HuH-7 (cell line): ENCODE results near the gene SYT14.
"Not testable (repeated sequence)": the region's sequence is repeated elsewhere in the genome, so short reads cannot be mapped to it uniquely, and the experiment has no call there.

ENCODE experiments used
- DNase-seq: peaks from one replicate; pipeline ENCODE4 v3.0.0; 2011; ENCODE audit warnings: low spot score

Gene SYT14

GRCh38 chr1:209937996-209938959, at the start of gene SYT14:
Gene SYT14, plus strand, starts transcription at chr1:209938217. Its CDS starts 48 bp downstream, at chr1:209938265.
- DNase-seq = no peak

DNA sequence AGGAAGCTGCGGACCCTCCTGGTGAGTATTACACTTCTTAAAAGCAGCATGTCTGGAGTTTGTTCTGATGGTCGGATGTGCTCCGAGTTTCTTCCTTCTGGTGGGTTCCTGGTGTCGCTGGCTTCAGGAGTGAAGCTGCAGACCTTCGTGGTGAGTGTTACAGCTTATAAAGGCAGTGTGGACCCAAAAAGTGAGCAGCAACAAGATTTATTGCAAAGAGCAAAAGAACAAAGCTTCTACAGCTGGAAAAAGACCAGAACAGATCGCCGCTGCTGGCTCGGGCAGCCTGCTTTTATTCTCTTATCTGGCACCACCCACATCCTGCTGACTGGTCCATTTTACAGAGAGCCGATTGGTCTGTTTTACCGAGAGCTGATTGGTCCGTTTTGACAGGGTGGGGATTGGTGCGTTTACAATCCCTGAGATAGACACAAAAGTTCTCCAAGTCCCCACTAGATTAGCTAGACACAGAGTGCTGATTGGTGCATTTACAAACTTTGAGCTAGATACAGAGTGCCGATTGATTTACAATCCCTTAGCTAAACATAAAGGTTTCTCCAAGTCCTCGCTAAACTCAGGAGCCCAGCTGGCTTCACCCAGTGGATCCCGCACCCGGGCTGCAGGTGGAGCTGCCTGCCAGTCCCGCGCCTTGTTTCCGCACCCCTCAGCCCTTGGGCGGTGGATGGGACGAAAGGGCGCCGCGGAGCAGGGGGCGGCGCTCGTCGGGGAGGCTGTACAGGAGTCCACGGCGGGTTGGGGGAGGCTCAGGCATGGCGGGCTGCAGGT, 49.5 kb upstream of the SYT14 start:
- not testable (repeated sequence) for DNase-seq

- no peak for DNase-seq
These were observed 49.0 kb upstream of the SYT14 start for GRCh38 chr1:209889077-209889418.

DNA sequence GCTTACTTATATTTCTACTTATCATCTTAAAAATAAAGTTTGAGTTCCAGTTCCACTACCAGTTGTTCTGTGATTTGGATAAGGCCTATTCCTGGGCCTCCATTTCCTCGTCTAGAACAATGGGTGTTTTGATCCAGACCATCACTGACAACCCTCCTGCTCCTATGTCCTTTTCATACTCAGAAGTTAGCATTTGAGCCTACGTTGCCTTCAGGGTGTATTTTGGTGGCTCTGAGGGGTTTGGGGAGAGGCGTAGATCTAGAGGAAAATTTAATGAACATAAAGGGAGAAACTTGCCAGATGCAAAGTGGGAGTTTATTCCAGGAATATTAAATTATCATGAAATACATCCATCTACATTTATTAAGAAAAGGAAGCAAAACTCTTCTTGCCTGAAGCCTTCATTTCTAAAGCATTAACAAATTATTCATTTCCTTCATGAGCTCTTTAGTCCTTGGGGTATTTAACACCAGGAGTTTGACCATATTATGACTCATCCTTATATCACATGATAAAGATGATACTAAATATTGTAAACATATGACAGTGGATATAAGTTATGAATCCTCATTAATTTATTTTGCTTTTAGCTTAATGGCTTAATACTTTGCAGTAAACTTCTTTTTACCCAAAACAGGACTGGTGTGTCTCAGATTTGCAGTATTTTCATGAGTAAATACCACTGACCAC, 47.2 kb upstream of the SYT14 start:
- DNase-seq = no peak

GRCh38 chr1:209893751-209894150, 44.3 kb upstream of the SYT14 start:
- no peak for DNase-seq

DNA sequence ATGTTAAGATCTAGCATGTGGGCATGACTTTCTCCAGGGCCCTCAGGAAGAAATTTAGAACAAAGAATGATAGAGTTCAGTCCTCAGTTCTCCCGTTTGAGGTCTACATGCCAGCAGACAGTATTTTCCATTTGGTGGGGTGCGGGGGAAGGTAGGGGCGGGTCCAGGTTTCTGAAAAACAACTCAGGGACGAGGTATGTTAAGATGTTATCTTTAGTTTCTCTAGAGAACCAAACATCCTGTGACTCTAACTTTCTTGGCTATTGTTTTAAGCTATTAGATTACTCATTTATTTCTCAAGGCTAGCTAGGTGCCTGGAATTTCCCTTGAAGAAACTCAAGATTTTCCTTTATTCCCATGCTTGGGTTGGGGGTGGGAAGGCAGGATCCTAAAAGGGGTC, 42.3 kb upstream of the SYT14 start:
- no peak for DNase-seq

GRCh38 chr1:209896346-209896745, 41.7 kb upstream of the SYT14 start:
- DNase-seq = no peak

DNA sequence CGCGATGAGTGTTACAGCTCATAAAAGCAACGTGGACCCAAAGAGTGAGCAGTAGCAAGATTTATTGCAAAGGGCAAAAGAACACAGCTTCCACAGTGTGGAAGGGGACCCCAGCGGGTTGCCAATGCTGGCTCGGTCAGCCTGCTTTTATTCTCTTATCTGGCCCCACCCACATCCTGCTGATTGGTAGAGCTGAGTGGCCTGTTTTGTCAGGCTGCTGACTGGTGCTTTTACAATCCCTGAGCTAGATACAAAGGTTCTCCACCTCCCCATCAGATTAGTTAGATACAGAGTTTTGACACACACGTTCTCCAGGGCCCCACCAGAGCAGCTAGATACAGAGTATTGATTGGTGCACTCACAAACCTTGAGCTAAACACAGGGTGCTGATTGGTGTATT, 39.7 kb upstream of the SYT14 start:
- not testable (repeated sequence) for DNase-seq

DNA sequence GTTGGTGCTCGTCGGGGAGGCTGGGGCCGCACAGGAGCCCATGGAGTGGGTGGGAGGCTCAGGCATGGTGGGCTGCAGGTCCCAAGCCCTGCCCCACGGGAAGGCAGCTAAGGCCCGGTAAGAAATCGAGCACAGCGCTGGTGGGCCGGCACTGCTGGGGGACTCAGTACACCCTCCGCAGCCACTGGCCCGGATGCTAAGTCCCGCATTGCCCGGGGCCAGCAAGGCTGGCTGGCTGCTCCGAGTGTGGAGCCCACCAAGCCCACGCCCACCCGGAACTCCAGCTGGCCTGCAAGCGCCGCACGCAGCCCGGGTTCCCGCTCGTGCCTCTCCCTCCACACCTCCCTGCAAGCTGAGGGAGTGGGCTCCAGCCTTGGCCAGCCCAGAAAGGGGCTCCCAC, 39.2 kb upstream of the SYT14 start:
- DNase-seq = not testable (repeated sequence)

DNA sequence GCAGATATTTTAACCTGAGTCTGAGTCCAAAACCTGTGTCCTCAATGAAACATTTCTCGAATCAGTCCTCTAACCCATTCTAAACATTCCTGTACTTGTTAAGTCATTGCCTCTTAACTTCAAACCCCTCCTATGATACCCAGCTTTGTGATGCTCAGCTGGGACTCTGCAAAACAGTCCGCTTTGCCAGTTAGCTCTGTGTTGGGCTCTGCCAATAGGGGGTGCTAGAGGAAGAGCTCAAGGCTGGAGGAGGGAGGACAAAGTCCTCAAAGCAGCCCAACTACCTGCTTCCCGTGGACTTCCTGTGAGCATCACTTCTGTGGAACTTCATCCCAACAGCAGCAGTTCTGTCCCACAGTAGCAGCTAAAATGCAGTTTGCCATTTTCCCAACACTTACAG, 38.1 kb upstream of the SYT14 start:
- peak; percentile 20 for DNase-seq

GRCh38 chr1:209900734-209901133, 37.3 kb upstream of the SYT14 start:
- no peak for DNase-seq

DNA sequence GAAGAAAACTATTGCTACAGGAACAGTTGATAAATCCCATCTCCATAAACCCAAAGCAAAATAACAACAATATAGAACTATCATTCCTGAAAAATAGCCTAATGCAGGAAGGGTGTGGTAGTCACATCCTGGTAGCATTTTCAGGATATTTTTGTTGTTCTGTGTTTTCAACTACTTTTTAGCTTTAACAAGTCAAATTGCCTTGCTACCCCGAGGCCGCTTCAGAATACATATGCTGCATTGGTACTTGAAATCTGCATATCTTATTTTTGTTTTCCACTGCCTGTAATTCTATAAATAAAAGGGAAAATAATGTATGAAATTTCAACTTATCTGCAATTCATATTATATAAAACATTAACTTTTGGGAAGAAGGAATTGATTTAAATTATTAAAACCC, 36.8 kb upstream of the SYT14 start:
- DNase-seq = no peak

GRCh38 chr1:209904774-209905173, 33.2 kb upstream of the SYT14 start:
- DNase-seq = not testable (repeated sequence)

- no peak for DNase-seq
These were observed 26.3 kb upstream of the SYT14 start for GRCh38 chr1:209911746-209912145.

- no peak for DNase-seq
These were observed 25.7 kb upstream of the SYT14 start for GRCh38 chr1:209912306-209912705.

DNA sequence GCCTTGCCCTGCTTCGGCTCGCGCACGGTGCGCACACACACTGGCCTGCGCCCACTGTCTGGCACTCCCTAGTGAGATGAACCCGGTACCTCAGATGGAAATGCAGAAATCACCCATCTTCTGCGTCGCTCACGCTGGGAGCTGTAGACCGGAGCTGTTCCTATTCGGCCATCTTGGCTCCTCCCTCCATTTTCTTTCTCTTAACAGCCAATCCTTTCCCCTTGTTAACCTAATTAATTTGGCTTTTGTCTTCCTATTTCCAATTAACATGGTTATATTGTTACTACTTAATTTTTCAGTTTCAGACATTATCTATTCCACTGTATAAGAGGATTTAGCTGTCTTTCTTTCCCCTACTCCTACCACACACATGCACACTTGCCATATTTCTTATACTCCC, 18.4 kb upstream of the SYT14 start:
- DNase-seq = not testable (repeated sequence)

GRCh38 chr1:209920844-209921243, 17.2 kb upstream of the SYT14 start:
- DNase-seq = no peak

DNA sequence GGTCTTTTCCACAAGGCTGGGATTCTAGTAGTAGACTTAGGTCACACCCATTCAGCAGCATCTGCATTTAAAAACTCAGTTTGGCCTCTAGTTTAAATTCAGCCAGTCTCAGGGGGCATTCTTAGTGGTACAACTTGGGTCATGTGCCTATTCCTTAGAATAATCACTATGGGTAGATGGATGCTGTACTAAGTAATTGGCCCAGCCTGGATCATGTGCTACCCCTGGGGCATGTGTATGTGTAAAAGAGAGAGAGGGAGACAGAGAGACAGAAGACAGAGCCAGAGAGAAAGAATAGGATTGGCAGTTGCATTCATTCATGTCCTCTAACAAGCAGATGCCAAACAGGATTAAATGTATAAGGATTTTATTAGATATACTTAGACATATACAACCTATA, 13.6 kb upstream of the SYT14 start:
- no peak for DNase-seq

DNA sequence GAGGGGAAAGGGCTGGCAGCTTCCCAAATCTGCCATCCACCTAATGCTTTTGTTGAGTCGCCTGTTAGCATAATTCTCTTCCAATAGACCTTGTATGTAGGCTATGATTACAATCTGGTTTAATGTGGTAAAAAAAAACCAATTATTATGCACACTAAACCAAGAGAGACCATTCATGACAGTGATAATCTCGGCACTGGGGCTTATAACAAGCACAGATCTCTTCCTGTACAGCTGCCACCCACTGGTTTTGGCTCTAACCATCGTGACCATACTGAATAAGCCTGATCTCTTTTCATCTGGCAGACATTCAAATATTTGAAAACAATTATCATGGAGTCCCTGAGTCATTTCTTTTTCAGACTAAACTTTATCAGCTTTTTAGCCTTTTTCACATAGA, 12.0 kb upstream of the SYT14 start:
- no peak for DNase-seq

DNA sequence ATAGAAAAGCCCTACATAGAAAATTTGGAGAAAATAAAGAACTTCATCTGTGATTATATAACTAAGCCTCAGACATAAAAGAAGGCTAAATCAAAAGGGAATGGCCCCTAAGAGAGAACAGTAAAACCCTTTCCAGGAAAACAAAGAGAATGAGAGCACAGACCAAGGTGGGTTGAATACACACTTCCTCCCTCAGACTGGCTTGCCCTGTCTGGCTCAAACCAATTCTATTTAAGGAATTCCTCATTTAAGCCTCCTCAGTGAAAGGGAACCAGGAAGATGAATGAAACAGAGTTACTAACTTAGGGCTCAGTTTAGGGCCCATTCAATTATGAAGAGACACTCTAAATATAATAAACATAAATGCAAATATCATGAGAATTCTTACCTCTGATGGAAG, 10.6 kb upstream of the SYT14 start:
- DNase-seq = no peak

DNA sequence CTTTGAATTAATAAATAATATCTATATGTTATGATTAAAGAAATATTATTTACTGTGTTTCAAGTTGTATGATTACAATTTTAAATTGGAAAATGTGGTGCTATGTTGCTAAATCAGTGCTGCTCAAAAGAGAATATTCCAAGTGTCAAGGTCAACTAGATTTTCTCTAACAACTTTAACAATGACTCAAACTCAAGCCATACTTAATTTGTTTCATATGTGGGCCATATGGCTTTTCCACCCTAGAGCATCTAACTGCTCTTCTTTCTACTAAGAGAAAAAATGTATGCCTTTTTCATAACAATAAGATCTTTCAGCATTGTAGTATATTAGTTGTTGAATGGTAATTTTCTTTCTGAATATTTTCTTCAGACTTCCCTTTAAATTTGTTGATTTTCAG, 8.3 kb upstream of the SYT14 start:
- no peak for DNase-seq

DNA sequence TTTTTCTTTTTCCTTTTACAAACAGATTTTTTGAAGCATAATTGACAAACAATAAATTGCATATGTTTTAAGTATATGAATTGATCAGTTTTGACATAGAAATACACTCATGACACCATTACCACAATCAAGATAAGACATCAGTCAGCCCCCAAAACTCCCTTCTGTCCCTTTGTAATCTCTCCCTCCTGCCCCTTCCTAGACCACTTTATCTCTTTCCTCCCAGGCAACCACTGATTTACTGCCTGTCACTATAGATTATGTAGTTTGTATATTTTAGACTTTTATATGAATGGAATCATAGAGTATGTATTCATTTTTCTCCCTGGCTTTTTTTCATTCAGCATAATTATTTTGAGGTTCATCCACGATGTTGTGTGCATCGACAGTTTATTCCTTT, 6.9 kb upstream of the SYT14 start:
- no peak for DNase-seq

DNA sequence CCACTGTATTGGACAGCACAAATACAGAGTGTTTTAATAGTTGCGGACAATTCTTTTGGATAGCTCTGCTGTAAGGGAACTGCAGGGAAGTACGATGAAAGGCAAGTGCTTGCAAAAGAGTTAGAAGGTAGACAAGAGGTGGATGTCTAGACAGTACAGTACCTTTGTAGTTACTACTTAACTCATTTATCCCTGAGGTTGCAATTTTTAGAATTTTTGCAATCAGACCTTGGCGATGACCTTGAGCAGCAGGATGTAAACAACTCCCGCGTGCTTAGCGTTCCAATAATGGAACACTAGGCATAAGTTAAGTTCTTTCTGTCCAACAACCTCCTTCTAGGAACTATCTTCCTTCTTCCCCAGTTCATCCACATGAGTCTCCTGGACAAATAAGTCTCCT, 1.9 kb upstream of the SYT14 start:
- no peak for DNase-seq
